Activated CD8-positive, alpha-beta memory T cell treated with anti-CD3 and anti-CD28 coated beads, Interleukin-2, amount 50 U/mL, for 48 hours (primary cell): Measurements from ENCODE around the gene ASB11.
"Not testable (repeated sequence)": the region's sequence is repeated elsewhere in the genome, so short reads cannot be mapped to it uniquely, and the experiment has no call there.

Experiments
- DNase-seq: peaks from one replicate; pipeline ENCODE4 v3.0.0-alpha.2; 2020

ASB11 gene

DNA sequence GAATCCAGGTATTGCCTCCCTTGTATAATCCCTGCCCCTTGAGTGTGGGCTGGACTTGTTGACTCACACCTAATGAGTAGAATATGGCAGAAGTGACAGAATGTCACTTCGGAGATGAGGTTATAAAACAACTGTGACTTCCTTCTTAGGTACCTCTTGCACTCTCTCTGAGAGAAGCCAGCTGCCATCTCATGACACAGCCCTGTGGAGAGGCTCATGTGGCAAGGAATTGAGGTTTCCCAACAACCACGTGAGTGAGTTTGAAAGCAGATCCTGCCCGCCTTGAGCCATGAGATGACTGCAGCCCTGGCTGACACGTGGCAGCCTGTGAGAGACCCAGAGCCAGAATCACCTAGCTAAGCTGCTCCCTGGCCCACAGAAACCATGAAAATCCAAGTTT is 13.5 kb downstream of the ASB11 start:
- peak; percentile 50 for DNase-seq

DNA sequence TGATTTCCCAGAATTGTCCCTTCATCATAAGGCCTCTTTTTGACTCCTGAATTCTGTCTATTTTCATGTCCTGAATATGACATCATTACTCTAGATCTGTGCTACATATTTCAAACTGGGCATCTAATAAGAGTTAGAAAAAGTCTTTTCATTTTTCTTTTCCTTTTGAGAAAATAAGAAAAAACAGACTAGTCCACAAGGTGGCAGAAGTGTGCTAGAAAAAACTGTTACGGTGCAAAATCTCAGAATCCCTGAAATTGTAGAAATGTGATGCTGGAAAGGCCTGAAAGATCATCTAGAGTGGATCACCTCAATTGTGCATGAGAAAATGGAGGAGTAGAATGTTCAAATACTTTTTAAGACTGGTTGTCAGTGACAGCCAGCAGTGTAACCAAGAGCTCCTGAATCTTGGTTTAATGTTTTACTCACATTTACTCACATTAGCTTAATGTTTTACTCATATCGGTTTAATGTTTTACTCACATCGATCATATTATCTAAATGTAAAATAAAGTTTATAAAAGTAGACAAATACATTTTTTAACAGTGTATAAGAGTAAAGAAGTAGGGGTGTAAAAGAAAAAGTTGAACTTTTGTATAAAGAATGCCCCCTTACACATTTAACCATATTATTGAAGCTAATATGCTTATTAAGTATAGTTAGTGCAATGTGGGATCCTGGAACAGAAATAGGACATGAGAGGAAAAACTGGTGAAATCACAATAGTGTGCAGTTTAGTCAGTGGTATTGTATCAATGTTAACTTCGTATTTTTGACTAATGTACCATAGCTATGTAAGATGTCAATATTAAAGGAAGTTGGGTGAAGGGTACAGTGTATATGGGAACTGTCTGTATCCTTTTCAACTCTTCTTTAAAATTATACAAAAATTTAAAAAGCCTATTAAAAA is 15.2 kb downstream of the ASB11 start:
- no peak for DNase-seq

DNA sequence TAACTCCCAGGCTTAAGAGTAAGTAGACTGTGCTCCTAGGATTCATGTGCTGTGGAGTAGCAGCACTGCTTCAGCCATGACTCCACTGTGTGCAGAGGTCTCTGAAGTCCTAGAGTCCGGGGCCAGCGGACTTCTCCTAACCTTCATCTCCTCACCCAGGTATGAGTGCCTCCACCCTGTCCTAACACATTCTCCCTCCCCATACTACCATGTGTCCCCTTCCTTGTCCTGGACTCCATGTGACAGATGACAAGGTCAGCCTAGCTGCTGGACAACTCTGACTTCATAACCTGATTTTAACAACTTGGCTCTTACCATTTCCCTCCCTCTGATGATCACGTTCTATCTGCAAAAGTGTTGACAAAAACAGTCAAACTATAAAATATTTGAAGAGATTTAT is 16.7 kb downstream of the ASB11 start:
- DNase-seq = no peak

DNA sequence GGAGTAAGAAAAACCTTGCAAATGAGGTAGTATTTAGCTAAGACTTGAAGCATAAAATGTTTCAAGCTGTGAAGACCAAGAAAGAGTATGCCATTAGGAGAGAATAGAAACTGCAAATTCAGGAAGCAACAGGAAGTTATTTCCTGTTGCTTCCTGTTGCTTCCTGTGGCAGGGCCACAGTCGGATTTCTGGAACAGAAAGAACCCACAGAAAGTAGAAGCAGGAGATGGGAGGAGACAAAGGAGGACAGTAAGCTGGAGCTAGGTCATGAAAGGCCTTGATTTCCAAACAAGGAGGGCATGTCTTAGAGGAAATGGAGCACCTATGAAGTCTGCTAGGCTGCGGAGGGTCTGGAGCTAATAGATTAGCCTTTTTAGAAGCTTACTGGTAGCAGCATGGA is 17.2 kb downstream of the ASB11 start:
- no peak for DNase-seq

DNA sequence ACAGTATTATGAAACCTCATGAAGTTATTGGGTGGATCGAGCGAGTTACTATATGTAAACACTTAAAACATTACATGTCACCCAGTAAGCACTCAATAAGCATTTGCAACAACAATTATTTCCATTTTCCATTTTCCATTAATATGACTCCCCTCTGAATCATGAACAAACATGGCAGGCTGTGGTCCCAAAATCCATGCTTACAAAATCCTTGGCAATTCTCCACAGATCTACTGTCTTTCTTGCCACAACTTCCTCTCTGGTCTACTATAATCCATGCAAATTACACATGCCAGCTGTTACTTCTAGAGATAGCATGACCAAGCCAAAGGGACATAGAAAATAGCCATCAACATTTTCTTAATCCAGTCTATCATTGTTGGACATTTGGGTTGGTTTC is 22.0 kb downstream of the ASB11 start:
- DNase-seq = no peak

DNA sequence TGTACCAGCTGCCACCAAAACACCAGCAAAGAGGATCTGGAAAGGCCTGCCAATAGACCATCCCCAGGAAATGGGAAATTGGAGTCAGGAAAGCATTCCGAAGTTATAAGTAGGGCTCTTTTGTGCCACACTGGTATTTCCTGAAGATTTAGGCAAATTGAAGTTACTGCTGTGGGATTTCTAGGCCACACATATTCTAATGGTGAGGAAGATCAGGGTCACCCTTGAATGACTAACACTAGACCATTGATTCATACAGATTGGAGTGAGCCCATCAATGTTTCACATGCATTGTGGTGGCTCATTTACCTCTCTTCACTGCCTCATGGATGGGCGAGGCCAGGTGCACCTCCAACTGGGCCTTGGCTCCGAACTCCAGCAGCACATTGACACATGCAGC is 22.6 kb downstream of the ASB11 start:
- DNase-seq = no peak

DNA sequence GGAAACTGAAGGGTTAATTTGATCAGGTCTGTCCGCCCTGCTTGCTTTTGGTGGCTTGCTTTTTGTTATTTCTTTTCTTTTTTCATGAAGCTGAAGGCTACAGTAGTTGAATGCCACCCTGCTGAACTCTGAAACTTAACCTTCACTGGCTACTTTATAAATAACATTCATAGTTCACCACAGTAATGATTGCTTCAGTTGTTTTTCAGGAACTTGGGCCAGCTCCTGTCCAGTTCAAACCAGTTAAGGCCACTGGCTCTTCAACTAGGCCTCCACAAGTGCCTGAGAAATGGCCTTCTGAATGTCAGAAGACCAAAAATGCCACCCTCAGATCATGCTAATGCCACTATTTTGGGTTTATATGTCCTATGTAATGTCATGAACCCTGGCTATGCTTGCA is 37.8 kb downstream of the ASB11 start:
- DNase-seq = no peak

DNA sequence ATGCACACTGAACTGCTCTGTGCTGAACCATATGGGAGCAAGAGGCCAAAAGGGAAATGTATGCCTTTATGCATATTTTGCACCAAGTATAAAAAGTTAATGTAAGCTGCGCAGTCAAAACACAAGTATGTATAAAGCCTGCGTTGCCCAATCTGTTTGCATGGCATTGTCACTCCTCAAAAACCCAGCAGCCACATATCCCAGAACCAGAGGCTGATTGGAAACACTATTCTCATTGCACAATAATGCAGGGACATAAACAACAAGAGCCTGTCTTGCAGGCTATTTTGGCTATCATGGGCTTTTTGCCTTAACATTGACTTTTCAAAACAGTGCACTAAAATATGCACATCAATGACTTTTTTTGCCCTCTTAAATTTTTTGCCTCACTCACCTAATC is 40.5 kb downstream of the ASB11 start:
- no peak for DNase-seq

DNA sequence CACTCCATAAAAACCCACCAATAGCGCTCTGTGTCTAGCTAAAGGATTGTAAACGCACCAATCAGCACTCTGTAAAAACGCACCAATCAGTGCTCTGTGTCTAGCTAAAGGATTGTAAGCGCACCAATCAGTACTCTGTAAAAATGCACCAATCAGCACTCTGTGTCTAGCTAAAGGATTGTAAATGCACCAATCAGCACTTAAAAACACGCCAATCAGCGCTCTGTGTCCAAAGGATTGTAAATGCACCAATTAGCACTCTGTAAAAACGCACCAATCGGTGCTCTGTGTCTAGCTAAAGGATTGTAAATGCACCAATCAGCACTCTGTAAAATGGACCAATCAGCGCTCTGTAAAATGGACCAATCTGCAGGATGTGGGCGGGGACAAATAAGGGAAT is 42.2 kb downstream of the ASB11 start:
- not testable (repeated sequence) for DNase-seq

DNA sequence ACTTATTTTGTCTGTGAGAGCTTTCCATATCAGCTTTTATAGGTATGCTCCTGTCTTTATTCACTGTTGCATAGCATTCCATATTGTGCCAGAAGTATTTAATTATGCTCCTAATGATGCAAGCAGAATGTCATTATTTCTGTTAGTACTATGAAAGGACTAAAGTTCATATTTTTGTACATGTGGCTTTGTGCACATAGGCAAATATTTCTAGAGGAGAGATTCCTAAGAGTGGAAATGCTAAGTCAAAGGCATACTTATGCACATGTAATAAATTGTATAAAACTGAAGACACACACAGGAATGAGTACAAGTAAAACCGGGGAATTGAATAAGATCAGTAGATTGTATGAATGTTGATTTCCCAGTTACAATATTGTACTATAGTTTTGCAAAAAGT is 43.7 kb downstream of the ASB11 start:
- DNase-seq = no peak

DNA sequence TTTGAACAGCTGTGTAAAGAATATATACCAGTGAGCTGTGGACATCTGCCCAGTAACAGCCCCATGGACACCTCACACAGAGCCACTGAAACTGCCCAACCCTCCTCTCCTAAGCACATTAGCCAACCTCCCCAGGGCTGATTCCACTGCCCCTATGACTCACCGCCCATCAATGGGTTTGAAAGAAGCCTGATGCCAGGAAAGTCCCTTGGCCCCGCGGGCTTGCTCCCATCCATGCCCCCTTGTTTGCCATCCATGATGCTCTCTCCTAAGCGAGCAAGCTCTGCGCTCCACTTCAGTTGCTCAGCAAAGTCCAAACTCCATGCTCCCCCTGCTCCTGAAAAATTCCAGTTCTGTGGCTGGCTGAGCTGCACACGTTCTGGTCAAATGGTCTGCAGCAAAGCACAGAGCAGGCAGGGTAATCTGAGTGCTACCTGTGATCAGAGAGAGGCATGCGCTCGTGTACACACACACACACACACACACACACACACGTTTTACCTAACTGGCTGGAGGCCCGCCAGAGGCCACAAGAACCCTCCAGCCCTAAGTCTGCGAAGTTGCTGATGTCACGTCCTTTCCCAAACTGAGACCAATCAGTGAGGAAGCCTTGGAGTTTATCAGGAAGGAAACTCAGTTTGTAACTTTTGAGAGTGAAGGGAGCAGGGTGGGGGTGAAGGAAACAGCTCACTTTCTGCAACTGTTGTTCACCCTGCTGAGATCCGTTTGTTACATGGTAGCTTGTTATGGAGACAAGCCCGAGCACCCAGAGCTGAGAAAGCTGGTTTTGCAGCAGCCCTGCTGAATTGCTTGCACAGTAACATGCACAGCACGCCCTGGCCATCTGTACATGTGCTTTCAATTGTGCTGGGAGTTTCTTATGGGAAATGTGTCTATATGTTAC is 45.6 kb downstream of the ASB11 start, which contains the start of gene ASB9:
Gene ASB9, minus strand, starts transcription at position 466 of the 904 bp plus-strand sequence. Its CDS starts 209 bp downstream, at position 257.
- no peak for DNase-seq

DNA sequence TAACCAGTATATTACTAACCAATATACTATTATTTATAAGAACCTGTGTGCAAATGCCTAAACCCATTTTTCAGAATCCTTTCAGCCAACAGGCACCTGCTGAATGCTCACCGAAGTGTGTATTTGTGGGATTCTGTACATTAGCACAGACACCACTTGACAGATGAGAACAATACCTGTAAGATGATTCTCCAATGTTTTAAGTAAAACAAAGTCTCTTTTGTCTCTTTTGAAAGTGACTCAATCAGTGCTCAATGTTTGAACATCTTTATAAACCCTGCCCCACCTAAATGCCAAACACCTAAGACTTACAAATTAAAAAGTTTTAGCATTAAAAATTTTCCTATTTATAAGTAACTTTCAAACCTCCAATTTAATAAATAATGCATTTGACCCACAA is 46.3 kb downstream of the ASB11 start:
- DNase-seq = no peak

DNA sequence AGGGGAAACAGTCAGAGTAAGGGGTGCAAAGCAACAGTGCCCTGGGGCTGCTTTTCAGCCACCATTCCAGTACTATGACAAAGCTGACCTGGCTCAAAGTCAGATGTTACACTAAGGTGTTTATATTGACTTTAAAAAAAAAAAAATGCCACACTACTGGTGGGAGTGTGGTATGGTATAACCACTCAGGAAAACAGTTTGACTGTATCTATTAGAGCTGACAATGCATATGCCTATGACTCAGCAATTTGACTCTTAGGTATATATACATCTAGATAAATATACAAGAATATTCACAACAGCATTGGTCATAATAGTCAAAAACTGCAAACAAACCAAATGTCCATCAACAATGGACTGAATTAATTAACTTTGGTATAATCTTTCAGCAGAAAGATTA is 60.6 kb downstream of the ASB11 start:
- no peak for DNase-seq

DNA sequence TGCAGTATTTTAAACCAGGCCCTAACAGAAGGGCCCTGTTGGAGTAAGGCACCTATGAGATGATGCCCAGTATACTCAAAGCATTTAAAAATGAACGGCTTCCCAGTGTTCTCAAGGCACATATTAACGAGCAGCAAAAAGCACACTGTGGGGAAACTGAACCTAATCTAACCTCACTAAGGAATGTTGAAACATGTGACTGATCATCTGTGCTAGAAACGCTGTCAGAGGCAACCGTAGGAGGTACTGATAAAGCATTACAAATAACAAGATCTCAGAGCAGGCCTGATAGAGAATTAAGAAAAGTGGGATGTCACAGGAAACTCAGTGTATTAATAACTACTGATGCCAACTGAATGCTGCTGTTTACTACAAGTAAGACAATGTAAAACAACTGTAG is 69.5 kb downstream of the ASB11 start:
- DNase-seq = no peak

DNA sequence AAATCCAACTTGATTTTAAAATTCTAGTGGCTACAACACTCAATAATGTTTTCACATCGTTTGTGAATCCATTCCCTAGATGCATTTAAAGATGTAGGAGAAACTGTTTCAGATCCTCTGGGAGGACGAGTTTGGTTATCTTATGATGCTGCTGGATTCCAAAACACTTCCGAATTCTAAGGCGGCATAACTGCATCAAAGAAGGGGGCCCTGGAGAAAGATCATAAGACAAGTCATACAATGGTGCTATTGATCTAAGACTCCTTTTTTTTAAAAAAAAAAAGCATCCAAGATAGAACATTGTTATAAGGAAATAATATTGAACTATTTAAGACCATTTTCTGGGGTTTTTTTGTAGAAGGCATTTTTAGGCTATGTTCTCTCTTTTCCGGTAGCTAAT is 71.0 kb downstream of the ASB11 start:
- DNase-seq = no peak

DNA sequence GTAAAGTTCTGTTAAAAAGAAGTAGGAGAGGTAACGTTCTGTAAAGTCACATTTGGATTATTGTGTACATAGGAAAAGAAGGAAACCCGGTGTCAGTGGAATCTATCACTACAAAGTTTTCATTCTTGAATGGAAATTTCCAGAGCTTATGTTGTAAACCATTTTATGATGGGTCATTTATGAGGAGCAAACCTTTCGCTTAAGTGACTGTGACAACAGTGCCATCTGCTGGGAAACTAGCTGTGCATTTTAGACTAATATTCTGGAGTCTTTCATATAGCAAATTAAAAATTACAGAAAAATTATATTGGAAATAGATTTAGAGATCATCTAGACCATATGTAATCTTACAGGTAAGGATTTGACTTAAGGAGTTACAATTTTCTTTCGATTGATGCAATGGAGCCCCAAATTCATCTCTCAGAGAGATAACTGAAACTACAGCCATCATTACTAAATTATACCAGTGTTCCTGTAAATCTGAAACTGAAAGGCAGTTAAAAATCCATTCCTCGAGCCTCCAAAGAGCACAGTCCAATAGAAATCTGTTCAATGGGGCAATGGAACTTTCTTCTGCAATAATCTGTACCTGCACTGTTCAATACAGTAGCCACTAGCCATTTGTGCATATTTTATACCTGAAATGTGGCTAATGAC is 72.4 kb downstream of the ASB11 start:
- no peak for DNase-seq

DNA sequence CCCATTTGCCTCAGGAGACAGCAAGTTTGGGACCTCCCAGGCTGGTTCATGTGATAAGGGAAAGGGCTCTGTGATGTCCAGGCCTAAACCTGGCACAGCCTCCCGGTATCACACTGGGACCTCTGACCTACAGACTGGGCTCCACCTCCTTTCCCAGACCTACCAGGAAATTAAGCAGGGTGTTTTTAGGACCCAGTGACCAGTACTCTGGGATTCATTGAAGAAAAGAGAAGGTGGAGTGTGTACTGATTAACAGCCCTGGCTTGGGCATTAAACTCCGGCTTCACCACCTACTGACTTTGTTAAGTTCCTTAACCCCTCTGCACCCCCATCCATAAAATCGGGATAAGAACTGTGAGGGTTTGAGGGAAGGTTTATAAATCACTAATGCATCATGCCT is 74.1 kb downstream of the ASB11 start:
- DNase-seq = no peak

DNA sequence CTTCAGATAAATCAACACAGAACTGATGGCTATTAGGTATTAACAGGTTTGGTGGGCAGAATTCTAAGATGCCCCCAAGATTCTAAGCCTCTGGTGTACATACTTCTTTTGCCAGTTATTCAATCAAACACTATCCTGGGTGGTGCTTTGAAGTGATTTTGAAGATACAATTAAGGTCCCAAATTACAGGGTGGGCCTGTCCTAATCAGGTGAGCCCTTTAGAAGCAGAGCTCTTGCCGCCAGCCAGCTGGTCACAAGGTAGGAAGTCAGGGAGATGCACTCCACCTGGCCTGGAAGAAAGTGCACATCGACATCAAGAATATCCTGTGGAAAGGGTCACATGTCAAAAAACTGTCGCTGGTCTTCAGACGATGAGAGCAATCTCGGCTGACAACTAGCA is 75.0 kb downstream of the ASB11 start:
- no peak for DNase-seq

DNA sequence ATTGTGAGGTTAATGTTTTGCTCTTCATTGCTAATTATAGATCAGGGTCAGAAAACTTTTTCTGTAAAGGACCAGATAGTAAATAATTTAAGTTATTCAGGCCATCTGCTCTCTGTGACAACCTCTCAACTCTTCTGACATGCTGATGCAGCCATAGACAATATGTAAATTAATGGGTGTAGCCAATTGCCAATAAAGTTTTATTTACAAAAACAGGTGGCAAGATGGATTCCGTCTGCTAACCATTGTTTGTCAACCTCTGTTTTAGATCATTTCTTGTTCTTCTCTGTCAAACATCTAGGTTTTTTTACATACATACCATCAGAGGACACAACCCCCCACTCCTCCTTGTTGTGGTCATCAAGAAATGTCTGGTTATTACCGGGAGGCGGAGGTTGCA is 79.3 kb downstream of the ASB11 start:
- DNase-seq = no peak

DNA sequence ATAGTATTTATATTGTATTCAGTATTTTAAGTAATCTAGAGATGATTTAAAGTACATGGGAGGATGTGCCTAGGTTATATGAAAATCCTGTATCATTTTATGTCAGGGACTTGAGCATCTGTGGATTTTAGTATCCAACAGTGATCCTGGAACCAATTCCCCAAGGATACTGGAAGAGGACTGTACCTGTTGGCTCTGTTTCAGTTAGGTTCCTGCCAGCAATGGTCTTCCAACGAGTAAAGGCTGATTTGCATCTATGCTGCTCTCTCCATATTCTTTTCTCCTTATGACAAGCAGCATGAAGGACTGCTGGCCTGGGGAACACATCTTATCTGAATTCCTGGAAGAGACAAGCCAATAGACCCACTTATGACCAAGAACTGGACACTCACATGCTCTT is 80.4 kb downstream of the ASB11 start:
- no peak for DNase-seq

DNA sequence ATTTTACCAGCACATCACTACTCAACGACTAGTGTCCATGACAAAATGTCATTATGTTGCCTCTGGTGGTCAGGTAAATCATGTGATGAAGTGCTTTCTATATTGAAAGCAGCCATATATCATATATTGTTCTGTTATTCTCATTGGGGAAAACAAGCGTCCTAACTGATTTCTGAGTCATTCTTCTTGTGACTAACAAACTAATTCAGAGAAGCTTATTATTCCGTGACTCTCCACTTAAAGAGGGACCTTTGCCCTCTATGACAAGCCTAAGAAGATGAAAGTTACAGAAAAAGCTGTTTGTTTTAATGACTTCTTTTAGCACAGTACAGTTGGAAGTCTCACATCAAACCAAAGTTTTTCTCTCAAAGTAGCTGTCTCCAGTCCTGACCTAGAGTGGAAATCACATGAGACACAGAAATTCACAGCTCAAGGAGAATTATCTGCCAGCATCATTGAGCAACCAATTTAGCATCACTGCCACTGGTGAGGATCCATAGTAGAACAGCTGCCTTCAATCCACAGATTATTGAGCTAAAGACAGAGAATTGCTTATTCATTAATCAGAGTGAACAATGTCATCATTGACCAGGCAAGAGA is 81.9 kb downstream of the ASB11 start:
- DNase-seq = no peak
